ENCODE measurements around the gene DNAH8.

DNAH8 gene

DNA sequence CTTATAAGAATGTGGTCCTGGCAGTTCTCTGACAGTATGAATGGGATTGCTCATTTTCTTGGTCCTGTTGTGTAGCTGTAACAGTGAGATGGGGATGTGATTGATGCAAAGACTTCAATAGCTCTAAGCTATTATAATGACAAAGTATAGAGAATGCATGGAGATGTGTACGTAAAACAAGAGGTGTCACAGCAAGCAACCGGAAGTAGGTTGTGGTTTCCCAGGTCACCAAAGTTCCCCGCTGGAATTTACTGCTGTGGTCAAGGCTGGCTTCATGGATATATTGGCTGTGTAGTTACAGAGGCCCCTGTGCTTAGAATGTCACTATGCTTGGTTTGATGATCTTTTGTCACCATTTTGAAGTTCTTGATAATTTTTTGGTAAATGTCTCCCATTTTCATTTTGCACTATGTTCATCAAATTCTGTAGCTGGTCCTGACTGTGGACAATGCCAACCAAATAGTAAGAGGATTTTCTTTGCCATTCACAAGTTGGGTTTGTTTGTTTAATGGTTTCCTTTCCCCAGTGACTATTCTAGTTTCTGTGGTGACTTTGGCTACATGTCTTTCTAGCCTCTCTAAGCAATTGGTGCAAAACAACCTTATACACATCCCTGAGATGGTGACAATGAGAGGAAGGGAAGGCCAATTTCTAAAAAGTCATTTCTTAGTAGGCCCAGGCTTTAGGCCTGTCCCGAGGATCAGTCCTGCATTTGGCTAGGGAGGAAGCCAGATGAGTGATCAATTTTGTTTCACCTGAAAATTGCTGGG, 10.5 kb downstream of the DNAH8 start:
- no peak for DNase-seq (ENCODE audit: low read depth in 2 of 2)
- TF ChIP-seq CTCF (IDR thresholded peaks at IDR 0.05; ENCODE audit: low read depth, low read length) = no peak
- H3K4me3 ChIP-seq (replicated peaks in 1 of 2; ENCODE audit: low read depth in 2 of 2, low read length in 2 of 2) = no peak overlapping the region

- H3K4me3 ChIP-seq (replicated peaks in 1 of 2; ENCODE audit: low read depth in 2 of 2, low read length in 2 of 2) = no peak overlapping the region
- no peak for DNase-seq (ENCODE audit: low read depth in 2 of 2)
- TF ChIP-seq CTCF (IDR thresholded peaks at IDR 0.05; ENCODE audit: low read depth, low read length) = no peak
Measured at GRCh38 chr6:38728203-38728602, 13.1 kb downstream of the DNAH8 start.

DNA sequence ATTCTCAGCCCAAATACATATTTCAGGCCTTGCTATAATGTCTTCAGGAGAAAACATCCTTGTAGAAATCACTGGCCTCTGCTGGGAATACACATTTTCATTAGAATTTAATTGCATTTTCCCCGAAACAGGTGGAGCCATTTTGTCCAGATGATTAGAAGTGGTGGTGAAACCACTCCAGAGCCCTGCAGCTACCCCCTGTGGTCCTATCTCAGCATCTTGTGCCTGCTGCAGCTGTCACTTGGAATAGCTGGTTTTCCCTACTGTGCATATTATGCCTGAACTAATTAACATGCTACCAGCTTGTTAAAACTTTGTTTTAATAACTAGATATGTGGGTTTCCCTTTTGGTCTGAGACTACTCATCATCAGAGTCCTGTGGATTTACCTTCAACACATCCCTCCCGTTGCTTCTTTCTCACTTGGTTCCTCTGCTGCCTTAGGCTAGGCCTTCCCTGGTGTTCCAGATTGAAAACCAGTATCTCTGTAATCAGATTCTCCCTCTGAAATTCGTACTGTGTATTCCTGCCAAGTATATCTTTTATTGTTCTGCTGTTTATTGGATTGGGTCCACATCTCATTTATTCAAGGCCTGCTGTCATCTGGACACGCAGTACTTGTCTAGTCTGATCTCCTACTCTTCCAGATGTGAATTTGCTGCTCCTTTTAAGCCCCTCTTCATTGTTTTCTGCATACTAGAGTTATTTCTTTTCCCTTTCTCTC, 15.2 kb downstream of the DNAH8 start:
- no peak overlapping the region for H3K4me3 ChIP-seq (replicated peaks in 1 of 2; ENCODE audit: low read depth in 2 of 2, low read length in 2 of 2)
- TF ChIP-seq CTCF (IDR thresholded peaks at IDR 0.05; ENCODE audit: low read depth, low read length) = no peak
- no peak for DNase-seq (ENCODE audit: low read depth in 2 of 2)

- no peak overlapping the region for H3K4me3 ChIP-seq (replicated peaks in 1 of 2; ENCODE audit: low read depth in 2 of 2, low read length in 2 of 2)
- no peak for DNase-seq (ENCODE audit: low read depth in 2 of 2)
- TF ChIP-seq CTCF (IDR thresholded peaks at IDR 0.05; ENCODE audit: low read depth, low read length) = no peak
Measured at GRCh38 chr6:38736951-38737350, 21.8 kb downstream of the DNAH8 start.

- TF ChIP-seq CTCF (IDR thresholded peaks at IDR 0.05; ENCODE audit: low read depth, low read length) = no peak
Measured at GRCh38 chr6:38738261-38738660, 23.1 kb downstream of the DNAH8 start.

GRCh38 chr6:38739532-38739931, 24.4 kb downstream of the DNAH8 start:
- H3K4me3 ChIP-seq (replicated peaks in 1 of 2; ENCODE audit: low read depth in 2 of 2, low read length in 2 of 2) = no peak overlapping the region
- TF ChIP-seq CTCF (IDR thresholded peaks at IDR 0.05; ENCODE audit: low read depth, low read length) = no peak
- DNase-seq (ENCODE audit: low read depth in 2 of 2) = peak in 1 of 2 donors; percentile 4

More at GRCh38 chr6:38738261-38738660, 23.1 kb downstream of the DNAH8 start:
- H3K4me3 ChIP-seq (replicated peaks in 1 of 2; ENCODE audit: low read depth in 2 of 2, low read length in 2 of 2) = no peak overlapping the region
- no peak for DNase-seq (ENCODE audit: low read depth in 2 of 2)

Data from cardiac fibroblast (primary cell).